K562 (cell line): ENCODE results near the gene GPR78. TPM values are rescaled to one million over a fixed set of nuclear protein-coding genes. Genes with fewer than 3 reads are reported as not detected.
A peak's percentile ranks its signal among the peaks of the same experiment; 100 is the strongest.

Experiments
- ADNP ChIP-seq: fragments of 200-800 bp; sonication (Bioruptor generic); IDR thresholded peaks from 2 replicates; pipeline ENCODE4 v1.6.1; 2016; ENCODE audit warnings: missing genetic modification characterization, missing compliant biosample characterization
- ARID2 ChIP-seq: fragments of 450-650 bp; IDR thresholded peaks from 2 replicates; pipeline ENCODE4 v1.6.1; 2017; ENCODE audit warnings: antibody characterized with exemption, mild to moderate bottlenecking
- FOXA3 ChIP-seq, 2 experiments: fragments of 450-650 bp in 1 of 2; sonication (generic) in 1 of 2; formaldehyde crosslinking; IDR thresholded peaks in 1 of 2; conservative IDR thresholded peaks in 1 of 2; 2 replicates each; pipeline versions ENCODE4 v1.4.0 to v1.8.0; 2020 to 2022; ENCODE audit warnings: mild to moderate bottlenecking in 2 of 2, missing genetic modification reagents in 1 of 2
- GABPB1 ChIP-seq: sonication (generic); formaldehyde crosslinking; IDR thresholded peaks from 2 replicates; pipeline ENCODE4 v1.8.0; 2022; ENCODE audit warnings: mild to moderate bottlenecking, missing genetic modification reagents
- HDGF ChIP-seq: fragments of 450-650 bp; IDR thresholded peaks from 2 replicates; pipeline ENCODE4 v1.6.1; 2016
- KDM1A ChIP-seq, 2 experiments: fragments of 450-650 bp; IDR thresholded peaks; 2 replicates each; pipeline ENCODE4 v1.6.1; 2016; ENCODE audit warnings: mild to moderate bottlenecking in 2 of 2
- KDM4B ChIP-seq, 2 experiments: fragments of 450-650 bp in 1 of 2; sonication (generic) in 1 of 2; IDR thresholded peaks; 2 replicates each; pipeline ENCODE4 v1.6.1; 2016 to 2017; ENCODE audit warnings: borderline replicate concordance in 2 of 2, antibody characterized with exemption in 1 of 2, low read depth in 1 of 2, mild to moderate bottlenecking in 1 of 2
- LARP7 ChIP-seq: fragments of 450-650 bp; IDR thresholded peaks from 2 replicates; pipeline ENCODE4 v1.6.1; 2016
- MAZ ChIP-seq, 2 experiments: fragments of 450-650 bp in 1 of 2; sonication (generic) in 1 of 2; formaldehyde crosslinking; IDR thresholded peaks in 1 of 2; conservative IDR thresholded peaks in 1 of 2; 2 replicates each; pipeline versions ENCODE4 v1.4.0 to v1.5.0; 2020; ENCODE audit warnings: mild to moderate bottlenecking in 1 of 2, missing genetic modification reagents in 1 of 2
- NFIC ChIP-seq: fragments of 450-650 bp; IDR thresholded peaks from 2 replicates; pipeline ENCODE4 v1.6.1; 2017; ENCODE audit warnings: mild to moderate bottlenecking, inconsistent platforms
- NR2F6 ChIP-seq: fragments of 450-650 bp; formaldehyde crosslinking; IDR thresholded peaks from 2 replicates; pipeline ENCODE4 v1.4.0; 2020; ENCODE audit warnings: mild to moderate bottlenecking
- POLR2A ChIP-seq: fragments of 450-650 bp; conservative IDR thresholded peaks from 2 replicates; pipeline ENCODE4 v1.6.1; 2016
- RBM15 ChIP-seq: fragments of 200-400 bp; formaldehyde crosslinking; IDR thresholded peaks from 2 replicates; pipeline ENCODE4 v1.6.1; 2018; ENCODE audit warnings: mild to moderate bottlenecking, low read length, moderate library complexity; ENCODE audit not compliant: insufficient read depth
- SMC3 ChIP-seq: conservative IDR thresholded peaks from 2 replicates; pipeline ENCODE4 v1.6.1; 2011; ENCODE audit warnings: low read depth, low read length, improper control_type of control experiment; ENCODE audit not compliant: insufficient read depth
- TAF15 ChIP-seq: fragments of 200-400 bp; formaldehyde crosslinking; IDR thresholded peaks from 2 replicates; pipeline ENCODE4 v1.6.1; 2017; ENCODE audit warnings: mild to moderate bottlenecking, low read depth, low read length, moderate library complexity
- TEAD2 ChIP-seq: fragments of 450-650 bp; IDR thresholded peaks from 2 replicates; pipeline ENCODE4 v1.6.1; 2016; ENCODE audit warnings: missing genetic modification characterization, control low read depth, missing compliant biosample characterization
- U2AF1 ChIP-seq: fragments of 200-400 bp; formaldehyde crosslinking; optimal IDR thresholded peaks from 2 replicates; pipeline ENCODE3; 2017; ENCODE audit warnings: mild to moderate bottlenecking, low read depth, low read length, moderate library complexity
- ZNF24 ChIP-seq: fragments of 450-650 bp; IDR thresholded peaks from 2 replicates; pipeline ENCODE4 v1.6.1; 2016
- polyA plus RNA-seq, 8 experiments: library from polyadenylated mRNA; depleted of rRNA in 4 of 8; stranded (reverse) in 5 of 8; unstranded in 3 of 8; fragments of >200 nt; fragmentation: Nextera tagmentation in 2 of 8; fragmentation: Illumina TruSeq in 1 of 8; extraction: Ambion mirVana in 2 of 8; extraction: Trizol in 1 of 8; gene quantifications; 2 replicates each; pipeline versions ENCODE4 v1.2.1 to v1.2.3, GENCODE V29; 2011 to 2014; ENCODE audit warnings: inconsistent platforms in 1 of 8, missing spikeins in 1 of 8
- total RNA-seq, 7 experiments: library from RNA; depleted of rRNA in 6 of 7; stranded (reverse); fragments of >200 nt in 6 of 7; fragmentation: Illumina TruSeq in 2 of 7; extraction: Trizol in 2 of 7; gene quantifications; 2 replicates each; pipeline versions ENCODE4 v1.2.1 to v1.2.3, GENCODE V29; 2011 to 2021; ENCODE audit warnings: low replicate concordance in 1 of 7
- TF ChIP-seq, protein P1 (sequence below): fragments of 450-650 bp; IDR thresholded peaks from 2 replicates; pipeline ENCODE4 v1.6.1; 2016; ENCODE audit warnings: mild to moderate bottlenecking, moderate library complexity

Gene GPR78
- total and polyA plus RNA-seq, 9 of the 15 experiments (the other 6 are each of a cell fraction or from before 2014, with no cell fraction given), result 0.04 to 0.13 (median 0.07) TPM; not detected in 4

DNA sequence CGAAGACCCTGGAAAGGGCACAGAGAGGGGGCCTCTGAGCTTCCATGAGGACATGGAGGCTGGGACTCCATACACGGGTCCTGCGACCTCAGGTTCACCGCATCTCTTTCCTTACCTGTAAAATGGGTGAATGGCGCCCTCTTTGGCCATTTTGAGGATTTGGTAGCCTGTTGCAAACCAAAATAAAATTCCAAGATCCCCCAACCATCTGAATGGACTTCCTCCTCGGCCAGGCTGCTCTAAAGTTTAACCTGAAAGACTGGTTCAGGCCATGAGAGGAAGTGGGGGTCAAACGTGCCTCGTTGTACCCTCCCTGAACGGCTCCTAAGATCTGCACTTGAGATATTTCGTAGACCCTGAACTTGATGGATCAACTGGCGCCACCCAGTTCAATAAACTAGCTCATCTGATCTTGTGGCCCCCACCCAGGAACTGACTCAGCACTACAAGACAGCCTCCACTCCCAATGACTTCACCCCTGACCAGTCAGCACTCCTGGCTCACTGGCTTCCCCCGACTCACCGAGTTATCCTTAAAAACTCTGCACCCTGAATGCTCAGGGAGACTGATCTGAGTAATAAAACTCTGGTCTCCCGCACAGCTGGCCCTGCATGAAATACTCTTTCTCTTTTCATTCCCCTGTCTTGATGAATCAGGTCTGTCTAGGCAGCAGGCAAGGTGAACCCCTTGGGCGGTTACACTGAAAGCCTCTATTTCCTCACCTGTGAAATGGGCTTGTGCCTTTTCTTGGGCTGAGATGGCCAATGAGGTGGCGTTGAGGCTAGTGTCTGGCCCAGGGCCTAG, 32.9 kb upstream of the GPR78 start (continued):
- TF ChIP-seq KDM1A (IDR thresholded peaks at IDR 0.05) (peak; percentile 93 to 97), U2AF1 (no peak), FOXA3 (CRISPR knock-in tag; conservative IDR thresholded peaks at IDR 0.05 in 1 of 2, IDR thresholded peaks at IDR 0.05 in 1 of 2) (no peak), MAZ (CRISPR knock-in tag; conservative IDR thresholded peaks at IDR 0.05 in 1 of 2, IDR thresholded peaks at IDR 0.05 in 1 of 2) (peak in 1 of 2 experiments; percentile 84; a peak in 2 of 4 replicates), TAF15 (no peak), LARP7 (no peak), RBM15 (no peak), POLR2A (no peak), HDGF (peak; percentile 73; the same call in 1 of the 2 replicates), NR2F6 (CRISPR knock-in tag) (no peak), ARID2 (no peak), TEAD2 (tag) (no peak), NFIC (no peak; the same call in 1 of the 2 replicates), ZNF24 (0 out of 2 replicates have a peak, but pooled peaks have one; percentile 33), KDM4B (IDR thresholded peaks at IDR 0.05; ENCODE audit: borderline replicate concordance in 2 of 2, low read depth in 1 of 2) (no peak), ADNP (peak; percentile 90), SMC3 (peak; percentile 36; the same call in 1 of the 2 replicates), GABPB1 (CRISPR knock-in tag) (no peak)
- TF ChIP-seq, protein P1, sequence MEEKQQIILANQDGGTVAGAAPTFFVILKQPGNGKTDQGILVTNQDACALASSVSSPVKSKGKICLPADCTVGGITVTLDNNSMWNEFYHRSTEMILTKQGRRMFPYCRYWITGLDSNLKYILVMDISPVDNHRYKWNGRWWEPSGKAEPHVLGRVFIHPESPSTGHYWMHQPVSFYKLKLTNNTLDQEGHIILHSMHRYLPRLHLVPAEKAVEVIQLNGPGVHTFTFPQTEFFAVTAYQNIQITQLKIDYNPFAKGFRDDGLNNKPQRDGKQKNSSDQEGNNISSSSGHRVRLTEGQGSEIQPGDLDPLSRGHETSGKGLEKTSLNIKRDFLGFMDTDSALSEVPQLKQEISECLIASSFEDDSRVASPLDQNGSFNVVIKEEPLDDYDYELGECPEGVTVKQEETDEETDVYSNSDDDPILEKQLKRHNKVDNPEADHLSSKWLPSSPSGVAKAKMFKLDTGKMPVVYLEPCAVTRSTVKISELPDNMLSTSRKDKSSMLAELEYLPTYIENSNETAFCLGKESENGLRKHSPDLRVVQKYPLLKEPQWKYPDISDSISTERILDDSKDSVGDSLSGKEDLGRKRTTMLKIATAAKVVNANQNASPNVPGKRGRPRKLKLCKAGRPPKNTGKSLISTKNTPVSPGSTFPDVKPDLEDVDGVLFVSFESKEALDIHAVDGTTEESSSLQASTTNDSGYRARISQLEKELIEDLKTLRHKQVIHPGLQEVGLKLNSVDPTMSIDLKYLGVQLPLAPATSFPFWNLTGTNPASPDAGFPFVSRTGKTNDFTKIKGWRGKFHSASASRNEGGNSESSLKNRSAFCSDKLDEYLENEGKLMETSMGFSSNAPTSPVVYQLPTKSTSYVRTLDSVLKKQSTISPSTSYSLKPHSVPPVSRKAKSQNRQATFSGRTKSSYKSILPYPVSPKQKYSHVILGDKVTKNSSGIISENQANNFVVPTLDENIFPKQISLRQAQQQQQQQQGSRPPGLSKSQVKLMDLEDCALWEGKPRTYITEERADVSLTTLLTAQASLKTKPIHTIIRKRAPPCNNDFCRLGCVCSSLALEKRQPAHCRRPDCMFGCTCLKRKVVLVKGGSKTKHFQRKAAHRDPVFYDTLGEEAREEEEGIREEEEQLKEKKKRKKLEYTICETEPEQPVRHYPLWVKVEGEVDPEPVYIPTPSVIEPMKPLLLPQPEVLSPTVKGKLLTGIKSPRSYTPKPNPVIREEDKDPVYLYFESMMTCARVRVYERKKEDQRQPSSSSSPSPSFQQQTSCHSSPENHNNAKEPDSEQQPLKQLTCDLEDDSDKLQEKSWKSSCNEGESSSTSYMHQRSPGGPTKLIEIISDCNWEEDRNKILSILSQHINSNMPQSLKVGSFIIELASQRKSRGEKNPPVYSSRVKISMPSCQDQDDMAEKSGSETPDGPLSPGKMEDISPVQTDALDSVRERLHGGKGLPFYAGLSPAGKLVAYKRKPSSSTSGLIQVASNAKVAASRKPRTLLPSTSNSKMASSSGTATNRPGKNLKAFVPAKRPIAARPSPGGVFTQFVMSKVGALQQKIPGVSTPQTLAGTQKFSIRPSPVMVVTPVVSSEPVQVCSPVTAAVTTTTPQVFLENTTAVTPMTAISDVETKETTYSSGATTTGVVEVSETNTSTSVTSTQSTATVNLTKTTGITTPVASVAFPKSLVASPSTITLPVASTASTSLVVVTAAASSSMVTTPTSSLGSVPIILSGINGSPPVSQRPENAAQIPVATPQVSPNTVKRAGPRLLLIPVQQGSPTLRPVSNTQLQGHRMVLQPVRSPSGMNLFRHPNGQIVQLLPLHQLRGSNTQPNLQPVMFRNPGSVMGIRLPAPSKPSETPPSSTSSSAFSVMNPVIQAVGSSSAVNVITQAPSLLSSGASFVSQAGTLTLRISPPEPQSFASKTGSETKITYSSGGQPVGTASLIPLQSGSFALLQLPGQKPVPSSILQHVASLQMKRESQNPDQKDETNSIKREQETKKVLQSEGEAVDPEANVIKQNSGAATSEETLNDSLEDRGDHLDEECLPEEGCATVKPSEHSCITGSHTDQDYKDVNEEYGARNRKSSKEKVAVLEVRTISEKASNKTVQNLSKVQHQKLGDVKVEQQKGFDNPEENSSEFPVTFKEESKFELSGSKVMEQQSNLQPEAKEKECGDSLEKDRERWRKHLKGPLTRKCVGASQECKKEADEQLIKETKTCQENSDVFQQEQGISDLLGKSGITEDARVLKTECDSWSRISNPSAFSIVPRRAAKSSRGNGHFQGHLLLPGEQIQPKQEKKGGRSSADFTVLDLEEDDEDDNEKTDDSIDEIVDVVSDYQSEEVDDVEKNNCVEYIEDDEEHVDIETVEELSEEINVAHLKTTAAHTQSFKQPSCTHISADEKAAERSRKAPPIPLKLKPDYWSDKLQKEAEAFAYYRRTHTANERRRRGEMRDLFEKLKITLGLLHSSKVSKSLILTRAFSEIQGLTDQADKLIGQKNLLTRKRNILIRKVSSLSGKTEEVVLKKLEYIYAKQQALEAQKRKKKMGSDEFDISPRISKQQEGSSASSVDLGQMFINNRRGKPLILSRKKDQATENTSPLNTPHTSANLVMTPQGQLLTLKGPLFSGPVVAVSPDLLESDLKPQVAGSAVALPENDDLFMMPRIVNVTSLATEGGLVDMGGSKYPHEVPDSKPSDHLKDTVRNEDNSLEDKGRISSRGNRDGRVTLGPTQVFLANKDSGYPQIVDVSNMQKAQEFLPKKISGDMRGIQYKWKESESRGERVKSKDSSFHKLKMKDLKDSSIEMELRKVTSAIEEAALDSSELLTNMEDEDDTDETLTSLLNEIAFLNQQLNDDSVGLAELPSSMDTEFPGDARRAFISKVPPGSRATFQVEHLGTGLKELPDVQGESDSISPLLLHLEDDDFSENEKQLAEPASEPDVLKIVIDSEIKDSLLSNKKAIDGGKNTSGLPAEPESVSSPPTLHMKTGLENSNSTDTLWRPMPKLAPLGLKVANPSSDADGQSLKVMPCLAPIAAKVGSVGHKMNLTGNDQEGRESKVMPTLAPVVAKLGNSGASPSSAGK, result no peak; the same call in 1 of the 2 replicates
